ENCODE measurements around the gene TMA16.
"Not testable (repeated sequence)": the region's sequence is repeated elsewhere in the genome, so short reads cannot be mapped to it uniquely, and the experiment has no call there.

TMA16 gene

DNA sequence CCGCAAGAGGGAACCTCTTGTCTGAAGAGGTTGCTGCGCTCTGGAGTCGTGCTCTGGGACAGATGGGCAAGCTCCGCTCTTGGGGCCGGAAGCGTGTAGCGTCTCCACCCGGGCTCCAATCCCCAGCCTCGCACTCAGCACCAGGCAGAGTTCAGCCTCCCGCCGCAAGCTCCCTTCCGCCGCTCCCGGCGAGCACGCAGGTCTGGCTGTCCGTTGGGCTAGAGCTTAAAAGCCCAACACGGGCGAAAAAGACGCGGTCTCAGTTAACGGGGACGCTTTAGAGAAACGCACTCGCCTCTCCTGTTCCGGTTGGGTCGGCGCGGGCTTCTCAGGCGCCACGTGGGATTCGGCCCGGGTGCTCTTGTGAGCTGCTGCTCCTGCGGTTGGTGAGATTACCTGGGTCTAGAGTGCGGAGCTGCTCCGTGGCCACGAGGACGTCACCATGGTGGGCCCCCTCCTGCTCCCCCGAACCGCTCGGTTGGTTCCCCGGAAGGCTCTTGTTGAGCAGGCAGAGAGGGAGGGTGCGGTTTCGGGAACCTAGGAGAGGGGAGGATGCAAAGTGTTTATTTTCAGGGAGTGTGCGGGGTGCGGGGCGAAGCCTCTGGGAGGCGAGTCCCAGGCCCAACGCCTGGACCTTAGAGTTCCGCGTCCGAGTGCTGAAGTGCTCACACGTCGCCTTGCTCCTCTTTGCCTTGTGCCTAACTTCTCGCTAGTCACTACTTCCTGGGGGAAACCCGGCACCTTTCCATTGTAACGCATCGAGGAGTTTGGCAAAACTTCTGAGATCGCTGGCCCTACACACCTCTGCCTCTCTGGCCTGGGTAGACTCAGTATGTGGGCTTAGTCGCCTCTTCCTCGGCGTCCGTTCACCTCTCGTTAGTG, at the start of gene TMA16:
Gene TMA16, plus strand, starts transcription at position 331 of the 882 bp plus-strand sequence. Its CDS starts 112 bp downstream, at position 443.
- peak; percentile 62 to 76 for DNase-seq

GRCh38 chr4:163447023-163447422, 47.5 kb upstream of the TMA16 start:
- not testable (repeated sequence) for DNase-seq

DNA sequence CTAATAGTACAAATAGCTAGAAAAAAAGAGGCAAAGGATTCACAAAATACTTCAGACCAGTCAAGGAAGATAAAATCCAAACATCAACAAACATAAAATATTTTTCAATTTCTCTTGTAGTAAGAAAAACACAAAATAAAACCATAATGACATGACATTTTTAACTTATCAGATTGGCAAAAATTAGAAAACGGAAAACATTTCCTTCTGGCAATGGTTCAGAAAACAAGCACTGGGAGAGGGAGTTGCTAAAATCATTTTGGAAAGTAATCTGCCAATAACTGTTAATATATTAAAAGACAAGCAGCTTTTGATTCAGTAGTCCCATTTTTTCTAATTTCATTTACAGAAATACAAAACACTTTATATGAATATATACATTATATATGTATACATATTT, 47.0 kb upstream of the TMA16 start:
- no peak for DNase-seq

DNA sequence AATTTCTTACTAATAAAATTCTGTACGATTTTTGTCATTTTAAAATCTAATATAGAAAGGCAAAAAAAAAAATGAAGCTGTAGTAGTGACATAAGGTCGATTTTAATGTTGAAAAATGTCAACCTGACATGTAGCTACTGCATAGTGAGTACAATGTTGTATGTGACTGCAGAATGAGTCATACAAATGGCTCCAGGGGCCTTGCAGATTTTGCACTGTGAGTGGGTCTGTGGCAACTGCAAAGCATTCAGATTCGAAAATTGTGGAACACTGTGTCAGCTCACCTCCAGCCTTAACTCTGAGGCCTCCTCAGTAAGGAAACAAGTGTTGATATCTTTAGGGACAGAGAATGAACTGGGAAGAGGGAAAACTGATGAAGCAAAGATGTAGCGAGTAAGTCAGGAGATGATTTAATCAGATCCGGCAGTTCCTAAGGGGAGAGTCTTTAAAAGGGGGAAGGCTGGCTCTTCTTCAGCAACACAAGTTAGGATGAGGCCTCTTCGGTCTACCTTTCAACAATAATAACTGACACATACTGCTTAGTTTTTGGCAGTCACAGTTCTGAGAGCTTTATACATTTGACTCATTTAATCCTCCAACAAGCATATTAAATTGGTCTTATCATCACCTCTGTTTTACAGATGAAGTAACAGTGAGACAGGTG, 45.8 kb upstream of the TMA16 start:
- no peak for DNase-seq

DNA sequence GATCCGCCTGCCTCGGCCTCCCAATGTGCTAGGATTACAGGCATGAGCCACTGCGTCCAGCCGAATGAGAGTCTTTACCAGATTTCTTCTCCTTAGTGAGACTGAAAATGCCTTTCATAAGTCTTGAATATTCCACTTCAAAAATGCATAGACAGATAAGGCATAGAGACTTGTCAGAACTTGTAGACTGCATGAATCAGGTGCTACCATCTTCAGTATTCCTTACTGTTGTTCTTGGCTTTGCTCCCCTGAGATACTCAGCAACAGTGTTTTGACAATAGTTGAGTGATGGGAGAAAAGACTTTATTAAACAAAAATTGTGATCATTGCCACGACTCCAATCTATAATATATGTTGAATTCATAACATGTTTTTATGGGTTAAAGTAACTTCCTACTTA, 31.9 kb upstream of the TMA16 start:
- DNase-seq, result no peak

- no peak for DNase-seq
Observed at GRCh38 chr4:163467082-163467770, 27.3 kb upstream of the TMA16 start.

GRCh38 chr4:163470391-163470790, 24.1 kb upstream of the TMA16 start:
- no peak for DNase-seq

GRCh38 chr4:163473130-163473529, 21.4 kb upstream of the TMA16 start:
- DNase-seq, result no peak

DNA sequence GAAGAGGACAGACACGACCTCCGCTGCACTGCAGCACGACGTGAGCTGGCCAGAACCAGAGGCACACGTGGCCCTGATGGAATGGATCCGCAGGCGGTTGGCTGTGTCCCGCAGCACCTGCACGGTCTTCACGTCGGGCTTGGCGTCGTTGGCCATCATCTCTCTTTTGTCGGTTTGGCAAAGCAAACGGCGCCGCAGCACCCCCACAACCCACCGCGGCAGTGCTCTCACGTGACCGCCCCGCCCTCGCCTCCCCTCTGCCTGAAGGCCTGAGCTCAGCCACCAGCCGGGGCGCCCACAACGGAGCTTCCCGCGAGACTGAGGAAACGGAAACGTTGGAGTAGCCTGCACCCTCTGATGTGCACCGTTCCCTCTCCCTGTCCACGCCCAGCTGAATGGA, 20.9 kb upstream of the TMA16 start, which contains the start of gene TKTL2:
Gene TKTL2, minus strand, starts transcription at position 179 of the 400 bp plus-strand sequence. Its CDS starts 20 bp downstream, at position 159.
- no peak for DNase-seq

- DNase-seq, result no peak
Observed at GRCh38 chr4:163474027-163474426, 20.5 kb upstream of the TMA16 start.

GRCh38 chr4:163476761-163477438, 17.6 kb upstream of the TMA16 start:
- DNase-seq, result no peak

- no peak for DNase-seq
Observed at GRCh38 chr4:163482190-163482589, 12.3 kb upstream of the TMA16 start.

GRCh38 chr4:163484906-163485305, 9.6 kb upstream of the TMA16 start:
- DNase-seq, result peak; percentile 14 to 23

DNA sequence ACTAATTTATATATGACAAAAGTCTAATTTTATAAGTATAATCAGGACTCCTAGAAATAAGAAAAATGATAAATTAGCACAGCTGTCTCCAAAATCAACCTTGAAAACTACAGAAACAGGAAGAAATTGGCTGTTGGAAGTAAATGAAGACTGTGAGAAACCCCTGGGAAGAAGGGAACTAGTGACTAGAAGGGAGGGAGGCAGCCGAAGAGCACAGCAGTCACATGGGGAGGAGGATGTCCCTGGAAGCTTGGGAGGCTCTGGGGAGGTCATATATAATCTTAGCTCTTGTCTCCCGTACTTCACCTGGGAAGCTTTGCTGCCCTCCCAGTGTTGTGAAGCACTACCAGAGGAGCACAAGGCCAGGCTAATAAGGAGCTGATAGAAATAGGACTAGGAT, 8.9 kb upstream of the TMA16 start:
- DNase-seq, result no peak

- no peak for DNase-seq
Observed at GRCh38 chr4:163486321-163486720, 8.2 kb upstream of the TMA16 start.

DNA sequence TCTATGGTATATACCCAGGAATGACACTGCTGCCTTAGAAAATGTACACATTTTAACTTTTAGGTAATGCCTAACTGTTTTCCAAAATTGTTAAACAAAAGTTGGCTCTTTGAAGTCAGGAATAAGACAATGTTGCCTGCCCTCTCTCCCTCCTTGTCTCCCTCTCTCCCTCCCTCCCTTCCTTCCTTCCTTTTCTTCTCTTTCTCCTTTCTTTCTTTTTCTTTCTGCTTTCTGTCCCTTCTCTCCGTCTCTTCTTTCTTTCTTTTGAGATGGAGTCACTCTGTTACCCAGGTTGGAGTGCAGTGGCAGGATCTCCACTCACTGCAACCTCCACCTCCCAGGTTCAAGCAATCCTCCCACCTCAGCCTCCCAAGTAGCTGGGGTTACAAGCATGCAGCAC, 4.6 kb upstream of the TMA16 start:
- DNase-seq, result no peak

DNA sequence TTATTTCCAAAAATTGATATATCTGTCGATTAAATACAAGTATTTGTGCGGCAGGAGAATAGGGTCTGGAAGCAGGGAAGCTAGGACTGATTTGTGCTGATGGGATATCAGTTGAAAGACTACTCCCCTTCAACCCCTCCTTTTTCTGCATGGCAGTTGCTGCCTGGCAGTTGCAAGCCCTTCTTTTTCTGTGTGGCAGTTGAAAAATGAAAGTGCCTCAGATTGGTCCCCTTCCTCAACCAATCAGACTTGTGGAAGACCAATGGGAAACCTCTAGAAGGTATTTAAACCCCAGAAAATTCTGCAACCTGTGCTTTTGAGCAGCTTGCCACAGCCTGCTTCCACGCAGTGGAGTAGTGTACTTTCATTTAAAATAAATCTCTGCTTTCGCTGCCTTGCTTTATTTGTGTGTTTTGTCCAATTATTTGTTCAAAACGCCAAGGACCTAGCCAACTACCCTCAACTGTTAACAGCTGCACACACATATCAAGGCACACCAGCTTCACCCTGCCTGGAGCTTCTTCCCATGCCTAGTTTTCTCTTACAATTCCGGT, 1.5 kb upstream of the TMA16 start:
- DNase-seq, result no peak

DNA sequence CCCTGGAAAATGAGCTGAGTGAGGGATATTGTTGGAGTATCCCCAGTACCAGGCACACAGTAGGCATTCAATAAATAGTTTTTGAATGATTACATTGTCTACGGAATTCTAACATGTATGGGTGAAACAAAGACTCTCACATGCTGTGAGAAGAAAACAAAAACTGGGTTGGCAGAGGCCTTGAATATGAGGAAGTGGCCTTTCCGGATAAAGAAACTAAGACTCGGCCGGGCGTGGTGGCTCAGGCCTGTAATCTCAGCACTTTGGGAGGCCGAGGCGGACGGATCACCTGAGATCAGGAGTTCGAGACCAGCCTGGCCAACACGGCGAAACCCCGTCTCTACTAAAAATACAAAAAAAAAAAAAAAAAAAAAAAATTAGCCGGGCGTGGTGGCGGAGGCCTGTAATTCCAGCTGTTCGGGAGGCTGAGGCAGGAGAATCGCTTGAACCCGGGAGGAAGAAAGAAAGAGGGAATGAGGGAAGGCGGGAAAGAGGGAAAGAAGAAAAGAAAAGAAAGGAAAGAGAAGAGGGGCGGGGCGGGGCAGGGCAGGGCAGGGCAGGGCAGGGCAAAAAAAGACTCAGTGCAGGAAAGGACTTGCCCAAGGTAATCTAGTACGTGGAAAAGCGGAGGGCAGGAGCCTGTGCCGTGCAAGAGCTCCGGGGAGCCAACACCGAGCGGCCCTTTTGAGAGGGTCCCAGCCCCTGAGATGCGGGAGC, 689 bp upstream of the TMA16 start:
- peak in 1 of 2 donors; percentile 6 for DNase-seq

- DNase-seq, result no peak
Observed at GRCh38 chr4:163495900-163496299, 1.4 kb downstream of the TMA16 start.

DNA sequence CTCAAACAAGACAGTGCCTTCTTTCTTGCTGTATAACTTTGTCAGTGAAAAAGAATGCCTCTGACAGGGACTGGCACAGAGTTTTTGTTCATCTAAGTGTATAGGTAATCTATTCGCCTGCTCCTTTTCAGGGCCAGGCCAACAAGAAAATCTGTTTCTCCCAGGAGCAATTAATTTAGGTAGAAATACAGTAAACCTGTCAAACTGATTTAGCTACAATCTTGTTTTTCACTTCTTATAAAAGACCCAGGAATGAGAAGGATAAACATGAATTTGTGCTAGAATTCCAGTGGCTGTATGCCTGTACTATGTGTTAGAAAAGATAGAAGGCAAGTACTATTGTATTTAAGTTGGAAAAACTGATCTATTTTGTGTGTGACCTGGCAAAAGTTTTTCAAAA, 6.1 kb downstream of the TMA16 start:
- DNase-seq, result no peak

DNA sequence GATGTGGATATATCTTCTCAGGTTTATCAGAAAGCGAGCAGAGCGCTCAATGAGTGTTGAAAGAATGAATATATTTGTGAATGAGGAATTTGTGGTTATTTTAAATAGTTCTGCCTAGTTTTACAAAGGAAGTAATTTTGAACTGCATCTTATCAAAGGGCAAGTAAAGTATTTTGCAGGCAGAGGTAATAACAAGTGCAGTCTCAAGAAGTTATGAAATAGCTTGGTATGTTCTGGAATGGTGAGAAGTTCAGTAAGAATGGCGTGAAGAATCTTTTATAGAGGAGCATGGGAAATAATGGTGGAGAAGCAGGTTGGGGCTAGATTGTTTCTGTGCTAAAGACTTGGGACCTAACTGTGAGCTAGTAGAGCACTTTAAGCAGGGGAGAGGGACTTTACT, 10.9 kb downstream of the TMA16 start:
- DNase-seq, result no peak

GRCh38 chr4:163515198-163515597, 20.7 kb downstream of the TMA16 start:
- DNase-seq, result no peak

All from hippocampal formation (tissue), 2 donors.